ENCODE data around the gene ADAT3.

- TF ChIP-seq CTCF (IDR thresholded peaks at IDR 0.05) (no peak), POLR2A (IDR thresholded peaks at IDR 0.05) (no peak)
These were observed 16.8 kb upstream of the ADAT3 start for GRCh38 chr19:1888385-1888784.
